Keratinocyte (primary cell): ENCODE results near the gene MN1. TPM values are rescaled to one million over a fixed set of nuclear protein-coding genes. Genes with fewer than 3 reads are reported as not detected.

Source experiments
- DNase-seq: peaks from one replicate; pipeline ENCODE4 v3.0.0-alpha.2; 2011; ENCODE audit warnings: low read depth, missing footprints, low spot score
- FAIRE-seq: peaks from 2 replicates; lab custom pipeline; 2011; peaks lifted over from hg19 to GRCh38; lab: Jason Lieb, UNC
- H2AFZ ChIP-seq: 2 replicates; pipeline ENCODE4 v1.6.0; 2012; ENCODE audit warnings: low read length, control low read depth, inconsistent platforms; ENCODE audit not compliant: control insufficient read depth
- H3K27ac ChIP-seq: 2 replicates; pipeline ENCODE4 v1.5.1; 2011; ENCODE audit warnings: low read length; ENCODE audit not compliant: control insufficient read depth, insufficient read depth
- H3K27me3 ChIP-seq: 3 replicates; pipeline ENCODE4 v1.6.0; 2011; ENCODE audit warnings: low read length; ENCODE audit not compliant: control insufficient read depth, insufficient read depth; ENCODE audit errors: extremely low read depth
- H3K36me3 ChIP-seq, 2 experiments: 2 replicates in 1 of 2; 3 replicates in 1 of 2; pipeline ENCODE4 v1.5.1; 2011; ENCODE audit warnings: low read length in 2 of 2, mild to moderate bottlenecking in 1 of 2; ENCODE audit not compliant: control insufficient read depth in 2 of 2, insufficient read depth in 2 of 2; ENCODE audit errors: extremely low read depth in 1 of 2
- H3K4me1 ChIP-seq: 3 replicates; pipeline ENCODE4 v1.5.1; 2011; ENCODE audit warnings: low read length; ENCODE audit not compliant: control insufficient read depth, insufficient read depth; ENCODE audit errors: extremely low read depth
- H3K4me2 ChIP-seq: 3 replicates; pipeline ENCODE4 v1.6.0; 2011; ENCODE audit warnings: low read depth, low read length; ENCODE audit not compliant: control insufficient read depth, insufficient read depth; ENCODE audit errors: extremely low read depth
- H3K4me3 ChIP-seq, 3 experiments: fragments of 200-600 bp in 1 of 3; sonication (generic) in 1 of 3; 2 replicates in 2 of 3; 3 replicates in 1 of 3; pipeline ENCODE4 v1.5.1; 2011 to 2016; ENCODE audit warnings: low read length in 3 of 3, mild to moderate bottlenecking in 3 of 3, control low read depth in 2 of 3, inconsistent platforms in 1 of 3, low read depth in 1 of 3, mixed read lengths in 1 of 3, mixed run types in 1 of 3, moderate library complexity in 1 of 3; ENCODE audit not compliant: control insufficient read depth in 2 of 3, insufficient read depth in 2 of 3; ENCODE audit errors: extremely low read depth in 1 of 3
- H3K79me2 ChIP-seq: 2 replicates; pipeline ENCODE4 v1.6.0; 2012; ENCODE audit warnings: low read length; ENCODE audit not compliant: control insufficient read depth, insufficient read depth
- H3K9ac ChIP-seq: 3 replicates; pipeline ENCODE4 v1.6.0; 2011; ENCODE audit warnings: low read length; ENCODE audit not compliant: control insufficient read depth, insufficient read depth; ENCODE audit errors: extremely low read depth
- H3K9me1 ChIP-seq: 3 replicates; pipeline ENCODE4 v1.6.0; 2011; ENCODE audit warnings: low read length; ENCODE audit not compliant: control insufficient read depth, insufficient read depth; ENCODE audit errors: extremely low read depth
- H3K9me3 ChIP-seq: 2 replicates; pipeline ENCODE4 v1.5.1; 2012; ENCODE audit warnings: low read depth, low read length; ENCODE audit not compliant: control insufficient read depth
- H4K20me1 ChIP-seq: 3 replicates; pipeline ENCODE4 v1.6.0; 2011; ENCODE audit warnings: low read length; ENCODE audit not compliant: control insufficient read depth, insufficient read depth; ENCODE audit errors: extremely low read depth
- CTCF ChIP-seq, 3 experiments: IDR thresholded peaks in 1 of 3; conservative IDR thresholded peaks in 1 of 3; optimal IDR thresholded peaks in 1 of 3; 2 replicates in 2 of 3; 3 replicates in 1 of 3; pipeline versions ENCODE3 to v1.5.1; 2011; ENCODE audit warnings: low read length in 3 of 3, mild to moderate bottlenecking in 3 of 3, moderate library complexity in 2 of 3, control low read depth in 1 of 3, inconsistent platforms in 1 of 3; ENCODE audit not compliant: insufficient read depth in 2 of 3; ENCODE audit errors: extremely low read depth in 1 of 3
- EZH2 ChIP-seq: IDR thresholded peaks from one replicate; pipeline ENCODE4 v1.6.1; 2012; ENCODE audit warnings: inconsistent platforms, mild to moderate bottlenecking, low read length, moderate library complexity
- dilution Hi-C: fragments of 300-500 bp; cut with MboI; formaldehyde crosslinking; loops from one replicate; pipeline ENCODE4 v1.7.0; 2020; ENCODE audit warnings: low sequenced_read_pairs; ENCODE audit not compliant: extremely low pct_ligation_motif_present
- polyA plus RNA-seq, 5 experiments: library from polyadenylated mRNA; depleted of rRNA in 3 of 5; stranded (reverse) in 3 of 5; stranded (forward) in 1 of 5; unstranded in 1 of 5; fragments of >200 nt; gene quantifications; 1 replicate in 1 of 5; 2 replicates in 3 of 5; 3 replicates in 1 of 5; pipeline versions ENCODE4 v1.2.1 to v1.2.3, GENCODE V29; 2011 to 2012; ENCODE audit warnings: missing spikeins in 2 of 5, low read depth in 1 of 5, low replicate concordance in 1 of 5

MN1 gene
- polyA plus RNA-seq, 1 donor (not counting 4 experiments of a cell fraction or from before 2014, with no cell fraction given), result 2.2 TPM

- dilution Hi-C loops, result no loop called here
- Histone ChIP-seq H3K9ac (peak overlapping the region; percentile 75), H3K36me3 (no peaks in the 10 kb centered on the region), H3K79me2 (peaks cover 21% of the 10 kb centered on the region), H3K4me3 (peak overlapping the region; percentile 74 to 85 (median 78)), H4K20me1 (no peaks in the 10 kb centered on the region), H3K27ac (peak overlapping the region; percentile 70), H3K4me1 (peaks cover 18% of the 10 kb centered on the region), H3K27me3 (no peaks in the 10 kb centered on the region), H3K4me2 (peak overlapping the region; percentile 89), H3K9me1 (no peaks in the 10 kb centered on the region), H2AFZ (peak overlapping the region; percentile 91), H3K9me3 (no peaks in the 10 kb centered on the region)
- TF ChIP-seq EZH2 (no peak), CTCF (optimal IDR thresholded peaks at IDR 0.05 in 1 of 3, IDR thresholded peaks at IDR 0.05 in 1 of 3, conservative IDR thresholded peaks at IDR 0.05 in 1 of 3; ENCODE audit: extremely low read depth in 1 of 3, insufficient read depth in 2 of 3, low read length in 3 of 3) (no peak)
- no peak for FAIRE-seq
- no peak for DNase-seq
Measured at GRCh38 chr22:27802346-27803073, 954 bp upstream of the MN1 start.

GRCh38 chr22:27801202-27801615 lies 347 bp downstream of the MN1 start:
- Histone ChIP-seq H3K27ac (peak overlapping the region; percentile 70), H3K4me3 (peak overlapping the region; percentile 74 to 85 (median 78)), H3K4me2 (peak overlapping the region; percentile 45), H3K9me1 (no peaks in the 10 kb centered on the region), H3K4me1 (peaks cover 22% of the 10 kb centered on the region), H3K36me3 (peaks cover 2 to 8% of the 10 kb centered on the region in 2 experiments), H3K27me3 (no peaks in the 10 kb centered on the region), H3K79me2 (peaks cover 31% of the 10 kb centered on the region), H3K9ac (peak overlapping the region; percentile 75), H2AFZ (peak overlapping the region; percentile 60), H4K20me1 (no peaks in the 10 kb centered on the region), H3K9me3 (no peaks in the 10 kb centered on the region)
- no peak for TF ChIP-seq EZH2
- peak in 2 of 3 experiments; percentile 19 to 25 for TF ChIP-seq CTCF (optimal IDR thresholded peaks at IDR 0.05 in 1 of 3, IDR thresholded peaks at IDR 0.05 in 1 of 3, conservative IDR thresholded peaks at IDR 0.05 in 1 of 3; ENCODE audit: extremely low read depth in 1 of 3, insufficient read depth in 2 of 3, low read length in 3 of 3)
- FAIRE-seq (no peak), DNase-seq (no peak)
- dilution Hi-C loops, result no loop called here
